MM.1S (cell line): Measurements from ENCODE around the gene SUPT3H.

Experiments used
- DNase-seq: peaks from one replicate; pipeline ENCODE4 v3.0.0-alpha.2; 2015
- H2AFZ ChIP-seq: fragments of 300-600 bp; sonication (generic); 2 replicates; pipeline ENCODE4 v1.6.0; 2016; ENCODE audit warnings: antibody characterized with exemption, low read length
- H3F3A ChIP-seq: fragments of 300-600 bp; sonication (generic); 2 replicates; pipeline ENCODE4 v1.6.1; 2016; ENCODE audit warnings: mild to moderate bottlenecking, antibody characterized with exemption, low read length, moderate library complexity, mixed read lengths; ENCODE audit not compliant: insufficient read depth
- H3K27ac ChIP-seq: fragments of 300-600 bp; sonication (generic); 2 replicates; pipeline ENCODE4 v1.5.1; 2016; ENCODE audit warnings: mild to moderate bottlenecking, low read length
- H3K27me3 ChIP-seq: fragments of 300-600 bp; sonication (generic); replicated peaks from 2 replicates; pipeline ENCODE4 v1.6.0; 2016; ENCODE audit warnings: low read length; ENCODE audit not compliant: insufficient read depth
- H3K36me3 ChIP-seq: fragments of 300-600 bp; sonication (generic); replicated peaks from 2 replicates; pipeline ENCODE4 v1.6.1; 2016; ENCODE audit warnings: mild to moderate bottlenecking, low read length, mixed read lengths; ENCODE audit not compliant: insufficient read depth
- H3K4me1 ChIP-seq: fragments of 300-600 bp; sonication (generic); 2 replicates; pipeline ENCODE4 v1.6.1; 2016; ENCODE audit warnings: low read length, mixed read lengths
- H3K4me2 ChIP-seq: fragments of 300-600 bp; sonication (generic); 2 replicates; pipeline ENCODE4 v1.6.0; 2016; ENCODE audit warnings: low read depth, low read length
- H3K4me3 ChIP-seq: fragments of 300-600 bp; sonication (generic); 2 replicates; pipeline ENCODE4 v1.5.1; 2016; ENCODE audit warnings: low read length, mixed read lengths
- H3K79me2 ChIP-seq: fragments of 300-600 bp; sonication (generic); 2 replicates; pipeline ENCODE4 v1.6.1; 2016; ENCODE audit warnings: mixed run types, low read length, mixed read lengths
- H3K9ac ChIP-seq: fragments of 300-600 bp; sonication (generic); 2 replicates; pipeline ENCODE4 v1.6.1; 2016; ENCODE audit warnings: low read length, mixed read lengths
- H3K9me2 ChIP-seq: fragments of 300-600 bp; sonication (generic); replicated peaks from 2 replicates; pipeline ENCODE4 v1.6.1; 2016; ENCODE audit warnings: mild to moderate bottlenecking, low read length, mixed read lengths; ENCODE audit not compliant: insufficient read depth
- H3K9me3 ChIP-seq: fragments of 300-600 bp; sonication (generic); replicated peaks from 2 replicates; pipeline ENCODE4 v1.6.1; 2016; ENCODE audit warnings: mild to moderate bottlenecking, low read length, mixed read lengths; ENCODE audit not compliant: insufficient read depth
- H4K20me1 ChIP-seq: fragments of 300-600 bp; sonication (generic); 2 replicates; pipeline ENCODE4 v1.6.1; 2016; ENCODE audit warnings: mild to moderate bottlenecking, low read length, moderate library complexity, mixed read lengths; ENCODE audit not compliant: insufficient read depth
- CTCF ChIP-seq: fragments of 300-600 bp; sonication (generic); IDR thresholded peaks from 2 replicates; pipeline ENCODE4 v1.5.1; 2016; ENCODE audit warnings: antibody characterized with exemption, low read length, mixed read lengths
- EZH2 ChIP-seq: fragments of 300-600 bp; sonication (generic); optimal IDR thresholded peaks from 2 replicates; pipeline ENCODE3; 2017; ENCODE audit warnings: low read depth, mild to moderate bottlenecking, antibody characterized with exemption, low read length, mixed read lengths
- EZH2phosphoT487 ChIP-seq: fragments of 300-600 bp; sonication (generic); IDR thresholded peaks from 2 replicates; pipeline ENCODE4 v1.6.1; 2018; ENCODE audit warnings: antibody characterized with exemption, low read length

The SUPT3H gene

GRCh38 chr6:45400021-45400420, 22.3 kb upstream of the SUPT3H start:
- Histone ChIP-seq H3F3A (no peaks in the 10 kb centered on the region), H3K4me3 (no peak overlapping the region), H3K36me3 (no peaks in the 10 kb centered on the region), H3K27ac (no peak overlapping the region), H3K79me2 (no peaks in the 10 kb centered on the region), H3K9ac (no peak overlapping the region), H3K9me2 (no peaks in the 10 kb centered on the region), H3K27me3 (no peaks in the 10 kb centered on the region), H3K4me1 (no peaks in the 10 kb centered on the region), H4K20me1 (no peaks in the 10 kb centered on the region), H2AFZ (no peak overlapping the region), H3K9me3 (no peaks in the 10 kb centered on the region), H3K4me2 (no peak overlapping the region)
- TF ChIP-seq CTCF, result no peak
- DNase-seq, result no peak

- H4K20me1 ChIP-seq, result no peaks in the 10 kb centered on the region
- H3K9ac ChIP-seq, result no peak overlapping the region
- no peak for DNase-seq
- no peaks in the 10 kb centered on the region for H3K79me2 ChIP-seq
- H3K36me3 ChIP-seq, result no peaks in the 10 kb centered on the region
- no peak overlapping the region for H3K4me2 ChIP-seq
- H3K4me3 ChIP-seq, result no peak overlapping the region
- H3K4me1 ChIP-seq, result no peaks in the 10 kb centered on the region
- H3K9me3 ChIP-seq, result no peaks in the 10 kb centered on the region
- no peaks in the 10 kb centered on the region for H3K9me2 ChIP-seq
- no peaks in the 10 kb centered on the region for H3F3A ChIP-seq
- H3K27me3 ChIP-seq, result no peaks in the 10 kb centered on the region
- H2AFZ ChIP-seq, result no peak overlapping the region
- no peak for TF ChIP-seq EZH2phosphoT487
- no peak overlapping the region for H3K27ac ChIP-seq
Measured at GRCh38 chr6:45398075-45398813, 20.5 kb upstream of the SUPT3H start.

- Histone ChIP-seq H3F3A (no peaks in the 10 kb centered on the region), H2AFZ (no peak overlapping the region), H3K9ac (no peak overlapping the region), H3K9me3 (no peaks in the 10 kb centered on the region), H3K36me3 (no peaks in the 10 kb centered on the region), H3K79me2 (no peaks in the 10 kb centered on the region), H4K20me1 (no peaks in the 10 kb centered on the region), H3K27ac (no peak overlapping the region), H3K9me2 (no peaks in the 10 kb centered on the region), H3K27me3 (no peaks in the 10 kb centered on the region), H3K4me3 (no peak overlapping the region), H3K4me2 (no peak overlapping the region), H3K4me1 (no peaks in the 10 kb centered on the region)
- DNase-seq, result no peak
- TF ChIP-seq EZH2 (no peak), EZH2phosphoT487 (no peak), CTCF (no peak)
Measured at GRCh38 chr6:45394586-45395095, 16.9 kb upstream of the SUPT3H start.

GRCh38 chr6:45388328-45388727, 10.6 kb upstream of the SUPT3H start:
- no peaks in the 10 kb centered on the region for H4K20me1 ChIP-seq
- H3K79me2 ChIP-seq, result no peaks in the 10 kb centered on the region
- no peaks in the 10 kb centered on the region for H3K4me1 ChIP-seq
- no peak overlapping the region for H3K9ac ChIP-seq
- no peaks in the 10 kb centered on the region for H3K27me3 ChIP-seq
- H3K4me2 ChIP-seq, result no peak overlapping the region
- no peak for DNase-seq
- H3K27ac ChIP-seq, result no peak overlapping the region
- no peak overlapping the region for H3K4me3 ChIP-seq
- H3K9me2 ChIP-seq, result no peaks in the 10 kb centered on the region
- no peak overlapping the region for H2AFZ ChIP-seq
- no peaks in the 10 kb centered on the region for H3F3A ChIP-seq
- no peaks in the 10 kb centered on the region for H3K9me3 ChIP-seq
- no peaks in the 10 kb centered on the region for H3K36me3 ChIP-seq
- no peak for TF ChIP-seq CTCF
